ENCODE measurements around the gene KRTAP10-12. TPM values are rescaled to one million over a fixed set of nuclear protein-coding genes. Genes with fewer than 3 reads are reported as not detected.

Gene KRTAP10-12
- total and polyA plus RNA-seq, 2 experiments from 2014 or later = not detected

DNA sequence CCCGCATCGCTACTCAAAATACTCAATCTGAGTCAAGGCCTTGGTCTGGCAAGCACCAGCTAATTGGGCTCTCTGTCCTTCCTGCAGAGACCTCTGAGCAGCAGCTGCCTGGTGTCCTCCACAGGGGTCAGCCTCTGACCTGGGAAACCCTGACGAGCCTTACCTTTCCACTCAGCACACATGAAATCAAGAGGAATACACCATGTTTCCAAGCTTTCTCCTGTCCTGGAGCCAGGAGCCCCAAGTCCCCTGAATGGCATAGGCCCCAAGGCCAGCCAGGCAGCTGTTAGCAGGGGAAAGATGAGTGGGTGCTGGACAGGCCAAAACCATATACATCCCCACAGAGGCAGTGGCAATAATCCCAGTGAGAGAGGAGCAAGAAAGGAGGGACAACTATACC lies 41.6 kb downstream of the KRTAP10-12 start:
- Histone ChIP-seq H3K27ac (no peak overlapping the region), H3K9ac (no peak overlapping the region), H3K27me3 (replicated peaks; ENCODE audit: insufficient read depth) (0 out of 2 replicates have a peak, but pooled peaks cover 5% of the 10 kb centered on the region), H3K4me1 (ENCODE audit: insufficient read depth) (no peaks in the 10 kb centered on the region), H2AFZ (no peak overlapping the region), H3K4me3 (no peak overlapping the region), H3K79me2 (ENCODE audit: insufficient read depth) (no peaks in the 10 kb centered on the region), H3K36me3 (ENCODE audit: low read depth) (no peaks in the 10 kb centered on the region), H3K4me2 (ENCODE audit: unreplicated experiment) (no peak overlapping the region), H4K20me1 (ENCODE audit: insufficient read depth) (no peaks in the 10 kb centered on the region), H3K9me2 (ENCODE audit: insufficient read depth) (no peaks in the 10 kb centered on the region), H3F3A (ENCODE audit: insufficient read depth) (no peaks in the 10 kb centered on the region), H3K9me3 (ENCODE audit: low read depth) (no peaks in the 10 kb centered on the region)
- in situ Hi-C loops (cut with MboI) = no loop called here
- WGBS, 2 experiments (ENCODE audit: low coverage in 1 of 2, low lambda C conversion rate in 2 of 2, missing lambda C conversion rate in 2 of 2) = 37 to 41% methylated on average over 3 of the region's 3 CpGs
- DNase-seq = no peak
- TF ChIP-seq EZH2 (IDR thresholded peaks at IDR 0.05; ENCODE audit: insufficient read depth, poor library complexity, severe bottlenecking) (no peak), EZH2phosphoT487 (IDR thresholded peaks at IDR 0.05; ENCODE audit: insufficient read depth, low read depth) (no peak)

DNA sequence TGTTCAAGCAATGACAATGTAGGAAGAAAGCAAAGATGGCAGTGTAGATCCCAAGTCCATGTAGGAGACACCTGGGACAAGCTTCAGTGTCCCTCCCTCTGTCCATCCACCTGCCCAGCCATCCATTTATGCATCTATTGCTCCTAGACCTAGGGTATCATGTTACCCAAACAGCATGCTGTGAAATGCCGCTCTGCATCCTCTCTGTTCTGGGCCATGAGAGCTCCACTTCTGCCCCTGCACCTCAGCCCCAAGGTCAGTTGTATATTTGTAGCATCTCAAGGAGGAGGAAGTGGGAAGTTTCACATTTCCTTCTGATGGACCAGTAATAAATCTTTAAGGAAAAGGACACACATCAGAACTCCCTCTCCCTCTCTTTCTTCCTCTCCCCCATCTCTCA lies 42.3 kb downstream of the KRTAP10-12 start:
- Histone ChIP-seq H3K4me1 (ENCODE audit: insufficient read depth) (no peaks in the 10 kb centered on the region), H3K27ac (no peak overlapping the region), H3K36me3 (ENCODE audit: low read depth) (no peaks in the 10 kb centered on the region), H3K9me3 (ENCODE audit: low read depth) (no peaks in the 10 kb centered on the region), H3K27me3 (replicated peaks; ENCODE audit: insufficient read depth) (peaks cover 5% of the 10 kb centered on the region; the same call in 1 of the 2 replicates), H3K4me3 (no peak overlapping the region), H3K9ac (no peak overlapping the region), H3K4me2 (ENCODE audit: unreplicated experiment) (no peak overlapping the region), H4K20me1 (ENCODE audit: insufficient read depth) (no peaks in the 10 kb centered on the region), H2AFZ (no peak overlapping the region), H3K79me2 (ENCODE audit: insufficient read depth) (no peaks in the 10 kb centered on the region), H3K9me2 (ENCODE audit: insufficient read depth) (no peaks in the 10 kb centered on the region), H3F3A (ENCODE audit: insufficient read depth) (no peaks in the 10 kb centered on the region)
- 17 to 25% methylated on average over 1 of the region's 1 CpG for WGBS, 2 experiments (ENCODE audit: low coverage in 1 of 2, low lambda C conversion rate in 2 of 2, missing lambda C conversion rate in 2 of 2)
- TF ChIP-seq EZH2 (IDR thresholded peaks at IDR 0.05; ENCODE audit: insufficient read depth, poor library complexity, severe bottlenecking) = no peak
- TF ChIP-seq EZH2phosphoT487 (IDR thresholded peaks at IDR 0.05; ENCODE audit: insufficient read depth, low read depth) = no peak
- in situ Hi-C loops (cut with MboI) = no loop called here
- no peak for DNase-seq

DNA sequence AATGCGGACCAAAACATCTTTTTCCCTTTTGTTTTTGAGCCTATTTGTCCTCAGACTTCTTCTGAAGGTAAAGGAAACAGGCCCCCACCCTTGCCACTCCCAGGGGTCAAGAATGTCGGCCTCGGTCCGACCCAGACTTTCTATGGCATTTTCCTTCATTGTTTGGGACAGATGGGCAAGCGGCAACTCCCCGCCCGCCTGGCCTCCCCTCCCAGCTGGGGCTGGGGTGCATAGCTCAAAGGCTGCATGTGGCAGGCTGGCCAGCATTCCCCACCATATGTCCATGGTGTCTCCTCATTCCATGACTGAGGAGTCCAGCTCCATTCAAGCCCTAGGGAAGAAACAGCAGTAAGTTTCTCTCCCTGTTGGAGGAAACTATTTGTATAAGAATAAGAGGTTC lies 43.8 kb downstream of the KRTAP10-12 start:
- H3K9ac ChIP-seq = no peak overlapping the region

DNA sequence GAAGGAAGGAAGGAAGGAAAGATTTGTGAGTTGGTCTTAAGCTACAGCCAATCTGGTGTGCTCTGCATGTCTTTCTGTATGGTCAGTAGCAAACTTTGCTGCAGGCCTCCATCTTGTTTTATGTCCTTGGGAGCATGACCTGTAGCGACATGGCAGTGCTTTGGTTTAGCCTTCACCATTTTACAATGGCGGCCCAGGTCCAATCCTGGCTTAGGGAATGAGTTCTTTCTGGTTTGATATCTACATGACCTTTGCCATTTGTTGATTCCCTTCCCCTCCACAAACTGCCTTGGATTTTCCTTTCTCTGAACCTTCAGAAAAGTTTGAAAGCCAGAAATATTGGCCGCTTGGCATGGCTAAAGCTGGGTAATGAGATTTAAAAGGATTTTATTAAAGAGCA lies 44.9 kb downstream of the KRTAP10-12 start:
- no peaks in the 10 kb centered on the region for H3K9me2 ChIP-seq (ENCODE audit: insufficient read depth)
- no peaks in the 10 kb centered on the region for H4K20me1 ChIP-seq (ENCODE audit: insufficient read depth)
- H3K4me1 ChIP-seq (ENCODE audit: insufficient read depth) = no peaks in the 10 kb centered on the region
- H3K79me2 ChIP-seq (ENCODE audit: insufficient read depth) = no peaks in the 10 kb centered on the region
- no peaks in the 10 kb centered on the region for H3K36me3 ChIP-seq (ENCODE audit: low read depth)
- no peaks in the 10 kb centered on the region for H3K9me3 ChIP-seq (ENCODE audit: low read depth)
- no peak overlapping the region for H3K4me3 ChIP-seq
- in situ Hi-C loops (cut with MboI) = no loop called here
- H3F3A ChIP-seq (ENCODE audit: insufficient read depth) = no peaks in the 10 kb centered on the region
- no peak overlapping the region for H3K9ac ChIP-seq
- no peak overlapping the region for H2AFZ ChIP-seq
- H3K27ac ChIP-seq = no peak overlapping the region
- 52 to 54% methylated on average over 3 of the region's 3 CpGs for WGBS, 2 experiments (ENCODE audit: low coverage in 1 of 2, low lambda C conversion rate in 2 of 2, missing lambda C conversion rate in 2 of 2)
- no peak for DNase-seq
- peaks cover 12% of the 10 kb centered on the region; the same call in 1 of the 2 replicates for H3K27me3 ChIP-seq (replicated peaks; ENCODE audit: insufficient read depth)
- TF ChIP-seq EZH2 (IDR thresholded peaks at IDR 0.05; ENCODE audit: insufficient read depth, poor library complexity, severe bottlenecking) = no peak
- TF ChIP-seq EZH2phosphoT487 (IDR thresholded peaks at IDR 0.05; ENCODE audit: insufficient read depth, low read depth) = no peak
- H3K4me2 ChIP-seq (ENCODE audit: unreplicated experiment) = no peak overlapping the region

More for the DNA sequence above, 43.8 kb downstream of the KRTAP10-12 start:
- no peaks in the 10 kb centered on the region for H3K36me3 ChIP-seq (ENCODE audit: low read depth)
- H2AFZ ChIP-seq = no peak overlapping the region
- H3K9me2 ChIP-seq (ENCODE audit: insufficient read depth) = no peaks in the 10 kb centered on the region
- no peaks in the 10 kb centered on the region for H3K4me1 ChIP-seq (ENCODE audit: insufficient read depth)
- DNase-seq = no peak
- WGBS, 2 experiments (ENCODE audit: low coverage in 1 of 2, low lambda C conversion rate in 2 of 2, missing lambda C conversion rate in 2 of 2) = 52 to 66% methylated on average over 7 of the region's 7 CpGs
- no peaks in the 10 kb centered on the region for H3F3A ChIP-seq (ENCODE audit: insufficient read depth)
- H3K4me3 ChIP-seq = no peak overlapping the region
- TF ChIP-seq EZH2phosphoT487 (IDR thresholded peaks at IDR 0.05; ENCODE audit: insufficient read depth, low read depth) = no peak
- TF ChIP-seq EZH2 (IDR thresholded peaks at IDR 0.05; ENCODE audit: insufficient read depth, poor library complexity, severe bottlenecking) = no peak
- no peaks in the 10 kb centered on the region for H4K20me1 ChIP-seq (ENCODE audit: insufficient read depth)
- in situ Hi-C loops (cut with MboI) = no loop called here
- no peak overlapping the region for H3K27ac ChIP-seq
- no peaks in the 10 kb centered on the region for H3K79me2 ChIP-seq (ENCODE audit: insufficient read depth)
- H3K27me3 ChIP-seq (replicated peaks; ENCODE audit: insufficient read depth) = peaks cover 8% of the 10 kb centered on the region; the same call in 1 of the 2 replicates
- no peaks in the 10 kb centered on the region for H3K9me3 ChIP-seq (ENCODE audit: low read depth)
- no peak overlapping the region for H3K4me2 ChIP-seq (ENCODE audit: unreplicated experiment)
